H1 (cell line): ENCODE measurements around the gene SLC25A5.

ENCODE experiments used
- ASH2L ChIP-seq: fragments of 200-600, 300-600 bp; sonication (generic); IDR thresholded peaks from one replicate; pipeline ENCODE4 v1.7.1; 2017; ENCODE audit warnings: low read length
- ATF2 ChIP-seq: IDR thresholded peaks from 2 replicates; pipeline ENCODE4 v1.6.1; 2012; ENCODE audit warnings: low read length, inconsistent platforms
- BRCA1 ChIP-seq: IDR thresholded peaks from 2 replicates; pipeline ENCODE4 v1.6.1; 2012; ENCODE audit warnings: low read depth, low read length, improper control_type of control experiment
- CTCF ChIP-seq, 3 experiments: IDR thresholded peaks; 1 replicate in 2 of 3; 2 replicates in 1 of 3; pipeline versions ENCODE4 v1.5.1 to v1.6.1; 2011; ENCODE audit warnings: low read length in 3 of 3, mild to moderate bottlenecking in 3 of 3, inconsistent platforms in 2 of 3, low read depth in 1 of 3, moderate library complexity in 1 of 3; ENCODE audit not compliant: insufficient read depth in 1 of 3; ENCODE audit errors: control extremely low read depth in 1 of 3
- EGR1 ChIP-seq: IDR thresholded peaks from 2 replicates; pipeline ENCODE4 v1.6.1; 2011; ENCODE audit warnings: low read depth, low read length, borderline replicate concordance
- EZH2 ChIP-seq: fragments of 200-600 bp; sonication (generic); IDR thresholded peaks from 2 replicates; pipeline ENCODE4 v1.7.1; 2012; ENCODE audit warnings: low read depth, mild to moderate bottlenecking, moderate library complexity, low read length, inconsistent platforms; ENCODE audit not compliant: severe bottlenecking
- POLR2A ChIP-seq, 2 experiments: IDR thresholded peaks; 1 replicate in 1 of 2; 2 replicates in 1 of 2; pipeline ENCODE4 v1.6.1; 2011; ENCODE audit warnings: low read depth in 2 of 2, low read length in 2 of 2, mild to moderate bottlenecking in 2 of 2; ENCODE audit errors: control extremely low read depth in 1 of 2
- POLR2AphosphoS5 ChIP-seq: IDR thresholded peaks from 2 replicates; pipeline ENCODE4 v1.6.1; 2011; ENCODE audit warnings: low read depth, low read length
- SIN3A ChIP-seq, 2 experiments: IDR thresholded peaks in 1 of 2; conservative IDR thresholded peaks in 1 of 2; 2 replicates each; pipeline ENCODE4 v1.6.1; 2011 to 2012; ENCODE audit warnings: low read length in 2 of 2, improper control_type of control experiment in 1 of 2, low read depth in 1 of 2, mild to moderate bottlenecking in 1 of 2
- SIRT6 ChIP-seq: IDR thresholded peaks from one replicate; pipeline ENCODE4 v1.7.1; 2012; ENCODE audit warnings: low read length, inconsistent platforms
- SUZ12 ChIP-seq: fragments of 200-600 bp; sonication (generic); IDR thresholded peaks from 2 replicates; pipeline ENCODE4 v1.6.1; 2012; ENCODE audit warnings: mild to moderate bottlenecking, inconsistent platforms, low read length, moderate library complexity, mixed read lengths

GRCh38 chrX:119495734-119496726 lies 27.8 kb downstream of the SLC25A5 start:
- TF ChIP-seq SIRT6: no peak
- TF ChIP-seq POLR2A (IDR thresholded peaks at IDR 0.05; ENCODE audit: control extremely low read depth in 1 of 2, low read depth in 2 of 2, low read length in 2 of 2): no peak
- no peak for TF ChIP-seq CTCF (IDR thresholded peaks at IDR 0.05; ENCODE audit: control extremely low read depth in 1 of 3, insufficient read depth in 1 of 3, low read depth in 1 of 3, low read length in 3 of 3)
- TF ChIP-seq ATF2: no peak
- TF ChIP-seq SUZ12: no peak
- TF ChIP-seq ASH2L: no peak
- no peak for TF ChIP-seq BRCA1
- no peak for TF ChIP-seq SIN3A (conservative IDR thresholded peaks at IDR 0.05 in 1 of 2, IDR thresholded peaks at IDR 0.05 in 1 of 2; ENCODE audit: low read depth in 1 of 2, low read length in 2 of 2)
- TF ChIP-seq EZH2: no peak
- no peak for TF ChIP-seq EGR1
- no peak for TF ChIP-seq POLR2AphosphoS5
